H1 (cell line): ENCODE results near the gene CENPP. TPM values are rescaled to one million over a fixed set of nuclear protein-coding genes. Genes with fewer than 3 reads are reported as not detected.

Source experiments
- BCL11A ChIP-seq, 2 experiments: IDR thresholded peaks; one replicate each; pipeline ENCODE4 v1.6.1; 2011; ENCODE audit warnings: low read depth in 2 of 2, low read length in 2 of 2, mild to moderate bottlenecking in 2 of 2
- JUND ChIP-seq: IDR thresholded peaks from 2 replicates; pipeline ENCODE4 v1.6.1; 2011; ENCODE audit warnings: mild to moderate bottlenecking, improper control_type of control experiment, low read length
- MAFK ChIP-seq: IDR thresholded peaks from 2 replicates; pipeline ENCODE4 v1.6.1; 2012; ENCODE audit warnings: low read depth, mild to moderate bottlenecking, improper control_type of control experiment, low read length
- polyA plus RNA-seq, 7 experiments: library from polyadenylated mRNA; depleted of rRNA in 3 of 7; stranded (reverse) in 5 of 7; unstranded in 2 of 7; fragments of >200 nt in 5 of 7; fragments of 200-250 nt in 2 of 7; gene quantifications; 1 replicate in 5 of 7; 2 replicates in 1 of 7; 4 replicates in 1 of 7; pipeline versions ENCODE4 v1.2.1 to v1.2.3, GENCODE V29; 2011 to 2013; ENCODE audit warnings: missing spikeins in 2 of 7, mixed read lengths in 2 of 7
- total RNA-seq: library from RNA; stranded (reverse); fragmentation: NEBNext Ultra II Directional; extraction: Animal tissue kit (Norgen Biotek cat#: 25700); gene quantifications from 2 replicates; pipeline ENCODE4 v1.2.1, GENCODE V29; 2021

CENPP gene
- total and polyA plus RNA-seq, 2 of the 8 experiments (the other 6 are each of a cell fraction or from before 2014, with no cell fraction given), result 2.7 to 10.8 TPM

- TF ChIP-seq JUND, result no peak
- no peak for TF ChIP-seq BCL11A (IDR thresholded peaks at IDR 0.05; ENCODE audit: low read depth in 2 of 2, low read length in 2 of 2)
- no peak for TF ChIP-seq MAFK
These were observed 114.9 kb downstream of the CENPP start (continued) for GRCh38 chr9:92440751-92441046.
